GM15510 (cell line): Measurements from ENCODE around the gene MEGF8.

Experiments
- POLR2A ChIP-seq: IDR thresholded peaks from 3 replicates; pipeline ENCODE4 v1.6.1; 2011; ENCODE audit warnings: borderline replicate concordance; ENCODE audit not compliant: insufficient read length; ENCODE audit errors: extremely low read depth

The MEGF8 gene

GRCh38 chr19:42333018-42333417 lies 7.6 kb downstream of the MEGF8 start:
- TF ChIP-seq POLR2A, result no peak

GRCh38 chr19:42333975-42334696 lies 8.7 kb downstream of the MEGF8 start:
- TF ChIP-seq POLR2A, result no peak

GRCh38 chr19:42334697-42335373 lies 9.4 kb downstream of the MEGF8 start:
- TF ChIP-seq POLR2A, result no peak

- no peak for TF ChIP-seq POLR2A
These were observed 10.0 kb downstream of the MEGF8 start for GRCh38 chr19:42335374-42335936.

GRCh38 chr19:42335971-42336370 lies 10.5 kb downstream of the MEGF8 start:
- TF ChIP-seq POLR2A, result no peak

GRCh38 chr19:42343344-42344110 lies 18.1 kb downstream of the MEGF8 start:
- TF ChIP-seq POLR2A, result no peak

- no peak for TF ChIP-seq POLR2A
These were observed 19.0 kb downstream of the MEGF8 start for GRCh38 chr19:42344336-42344893.

- TF ChIP-seq POLR2A, result no peak
These were observed 19.9 kb downstream of the MEGF8 start for GRCh38 chr19:42345191-42345812.

GRCh38 chr19:42348211-42348610 lies 22.8 kb downstream of the MEGF8 start:
- TF ChIP-seq POLR2A, result no peak

GRCh38 chr19:42349378-42350107 lies 24.1 kb downstream of the MEGF8 start:
- no peak for TF ChIP-seq POLR2A

GRCh38 chr19:42350417-42350816 lies 25.0 kb downstream of the MEGF8 start:
- TF ChIP-seq POLR2A, result no peak

GRCh38 chr19:42351079-42351735 lies 25.8 kb downstream of the MEGF8 start:
- no peak for TF ChIP-seq POLR2A
